HG03135 (cell line): Measurements from ENCODE around the gene RABEP2.

ENCODE experiments used
- ATAC-seq: cut with Tn5 transposase; IDR thresholded peaks from one replicate; pipeline ENCODE4 v1.9.1; 2021; ENCODE audit warnings: mild to moderate bottlenecking, moderate library complexity; ENCODE audit not compliant: unreplicated experiment

The RABEP2 gene

GRCh38 chr16:28859326-28859725 is 65.7 kb downstream of the RABEP2 start:
- no peak for ATAC-seq

- ATAC-seq = no peak
Observed at GRCh38 chr16:28858421-28858820, 66.6 kb downstream of the RABEP2 start.
